SK-N-MC (cell line): ENCODE measurements around the gene CYTH2.

ENCODE experiments used
- EZH2 ChIP-seq: fragments of 200-600 bp; sonication (generic); IDR thresholded peaks from one replicate; pipeline ENCODE4 v1.6.1; 2017; ENCODE audit warnings: antibody characterized with exemption
- FOXP2 ChIP-seq: optimal IDR thresholded peaks from 2 replicates; pipeline ENCODE3; 2011; ENCODE audit warnings: mild to moderate bottlenecking, moderate library complexity; ENCODE audit not compliant: insufficient read depth; ENCODE audit errors: extremely low read length, control extremely low read depth

GRCh38 chr19:48455171-48455907, 13.8 kb upstream of the CYTH2 start, which contains the start of gene KCNJ14:
- TF ChIP-seq EZH2, result no peak
- TF ChIP-seq FOXP2, result no peak
